Tibial nerve (tissue), 4 donors: Measurements from ENCODE around the gene COG1.
A peak's percentile ranks its signal among the peaks of the same experiment; 100 is the strongest.

ENCODE experiments used
- CTCF ChIP-seq, 5 experiments: fragments of 200-600 bp in 3 of 5; fragments of 450-650 bp in 2 of 5; sonication (generic) in 3 of 5; IDR thresholded peaks; one replicate each; pipeline ENCODE4 v1.5.1; 2016 to 2019; ENCODE audit warnings: antibody characterized with exemption in 5 of 5, mild to moderate bottlenecking in 3 of 5, moderate library complexity in 2 of 5
- EP300 ChIP-seq, 2 donors: sonication (generic); formaldehyde crosslinking; IDR thresholded peaks; one replicate each; pipeline ENCODE4 v1.6.1; 2017; ENCODE audit warnings: antibody characterized with exemption in 2 of 2, mild to moderate bottlenecking in 1 of 2

DNA sequence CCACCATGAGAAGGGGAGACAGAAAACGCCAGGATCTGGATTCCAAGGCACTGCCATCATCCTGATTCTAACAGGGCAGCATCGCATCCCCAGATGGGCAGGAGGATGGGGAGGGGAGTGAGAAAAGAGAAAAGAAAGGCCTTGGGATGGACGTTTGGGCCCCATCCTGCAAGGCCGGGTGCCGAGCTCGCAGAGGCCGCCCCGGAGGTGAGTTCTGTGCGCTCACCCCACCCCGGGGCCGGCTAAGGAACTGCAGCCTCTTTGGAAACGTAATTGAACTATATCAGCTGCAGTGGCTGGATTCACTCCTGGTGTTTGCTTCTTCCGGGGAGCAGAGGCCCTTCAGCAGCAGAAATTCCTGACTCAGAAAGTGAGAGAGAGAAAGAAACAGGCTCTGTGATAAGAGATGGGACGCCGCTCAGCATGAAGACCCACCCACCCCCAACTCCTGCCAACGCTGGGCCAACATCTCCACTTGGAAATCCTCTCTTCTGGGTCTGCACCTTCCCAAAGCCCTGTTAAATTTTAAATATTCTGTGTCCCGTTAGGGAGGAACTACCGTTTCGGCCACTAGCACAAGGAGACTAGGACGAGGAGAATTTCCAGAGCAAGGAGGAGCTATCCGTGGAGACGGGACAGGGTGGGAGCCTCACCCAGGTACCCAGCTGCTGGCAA lies 36.6 kb upstream of the COG1 start:
- TF ChIP-seq CTCF (IDR thresholded peaks at IDR 0.05) = peak; percentile 73 to 85 (median 82)
- TF ChIP-seq EP300 (IDR thresholded peaks at IDR 0.05) = no peak
